OCI-LY1 (cell line): ENCODE results near the gene IDS.

Source experiments
- H2AFZ ChIP-seq: fragments of 200-600 bp; sonication (generic), shearing (Covaris generic); 2 replicates; pipeline ENCODE4 v1.6.0; 2014; ENCODE audit warnings: antibody characterized with exemption, mild to moderate bottlenecking, low read length
- H3F3A ChIP-seq: fragments of 200-600 bp; sonication (generic), shearing (Covaris generic); 2 replicates; pipeline ENCODE4 v1.6.0; 2014; ENCODE audit warnings: mild to moderate bottlenecking, antibody characterized with exemption, low read length, moderate library complexity; ENCODE audit not compliant: insufficient read depth
- H3K27ac ChIP-seq: fragments of 200-600 bp; sonication (generic); 2 replicates; pipeline ENCODE4 v1.5.1; 2014; ENCODE audit warnings: low read length, mixed run types, mild to moderate bottlenecking, low read depth; ENCODE audit not compliant: poor library complexity, severe bottlenecking
- H3K27me3 ChIP-seq: fragments of 200-600 bp; sonication (generic); 2 replicates; pipeline ENCODE4 v1.6.0; 2014; ENCODE audit warnings: antibody characterized with exemption, mild to moderate bottlenecking, low read length, moderate library complexity; ENCODE audit not compliant: insufficient read depth
- H3K36me3 ChIP-seq: fragments of 200-600 bp; sonication (generic); 2 replicates; pipeline ENCODE4 v1.6.1; 2014; ENCODE audit warnings: mild to moderate bottlenecking, antibody characterized with exemption, low read length, moderate library complexity, mixed read lengths; ENCODE audit not compliant: insufficient read depth
- H3K4me1 ChIP-seq: fragments of 200-600 bp; sonication (generic); 2 replicates; pipeline ENCODE4 v1.5.1; 2014; ENCODE audit warnings: mild to moderate bottlenecking, low read length, moderate library complexity; ENCODE audit not compliant: insufficient read depth, severe bottlenecking
- H3K4me2 ChIP-seq: fragments of 200-600 bp; sonication (generic), shearing (Covaris generic); 2 replicates; pipeline ENCODE4 v1.6.1; 2014; ENCODE audit warnings: low read length
- H3K4me3 ChIP-seq: fragments of 200-600 bp; sonication (generic); 2 replicates; pipeline ENCODE4 v1.5.1; 2014; ENCODE audit warnings: low read length, low read depth, mild to moderate bottlenecking, mixed read lengths; ENCODE audit not compliant: poor library complexity, severe bottlenecking
- H3K79me2 ChIP-seq: fragments of 200-600 bp; shearing (Covaris generic); 2 replicates; pipeline ENCODE4 v1.6.1; 2016; ENCODE audit warnings: mixed run types, low read length, mixed read lengths; ENCODE audit not compliant: insufficient read depth
- H3K9ac ChIP-seq: fragments of 200-600 bp; sonication (generic), shearing (Covaris generic); 2 replicates; pipeline ENCODE4 v1.6.1; 2014; ENCODE audit warnings: mild to moderate bottlenecking, low read length, mixed read lengths
- H3K9me2 ChIP-seq: fragments of 200-600 bp; sonication (generic), shearing (Covaris generic); 2 replicates; pipeline ENCODE4 v1.6.1; 2014; ENCODE audit warnings: low read depth, mild to moderate bottlenecking, low read length, mixed read lengths
- H3K9me3 ChIP-seq: fragments of 200-600 bp; shearing (Covaris generic); 2 replicates; pipeline ENCODE4 v1.6.1; 2014; ENCODE audit warnings: low read length, mixed read lengths
- H4K20me1 ChIP-seq: fragments of 200-600 bp; sonication (generic), shearing (Covaris generic); 2 replicates; pipeline ENCODE4 v1.6.0; 2016; ENCODE audit warnings: mild to moderate bottlenecking, low read length; ENCODE audit not compliant: insufficient read depth
- EZH2 ChIP-seq: fragments of 200-600 bp; sonication (generic), shearing (Covaris generic); IDR thresholded peaks from 2 replicates; pipeline ENCODE4 v1.8.0; 2017; ENCODE audit warnings: borderline replicate concordance, mixed run types, mild to moderate bottlenecking, antibody characterized with exemption, low read length, moderate library complexity, mixed read lengths
- TF ChIP-seq, protein P1 (sequence below): fragments of 200-600 bp; sonication (generic), shearing (Covaris generic); IDR thresholded peaks from 2 replicates; pipeline ENCODE4 v1.5.1; 2017; ENCODE audit warnings: mild to moderate bottlenecking, antibody characterized with exemption, low read length, moderate library complexity, mixed read lengths

Gene IDS

GRCh38 chrX:149510386-149510785 lies 5.3 kb upstream of the IDS start:
- TF ChIP-seq, protein P1, sequence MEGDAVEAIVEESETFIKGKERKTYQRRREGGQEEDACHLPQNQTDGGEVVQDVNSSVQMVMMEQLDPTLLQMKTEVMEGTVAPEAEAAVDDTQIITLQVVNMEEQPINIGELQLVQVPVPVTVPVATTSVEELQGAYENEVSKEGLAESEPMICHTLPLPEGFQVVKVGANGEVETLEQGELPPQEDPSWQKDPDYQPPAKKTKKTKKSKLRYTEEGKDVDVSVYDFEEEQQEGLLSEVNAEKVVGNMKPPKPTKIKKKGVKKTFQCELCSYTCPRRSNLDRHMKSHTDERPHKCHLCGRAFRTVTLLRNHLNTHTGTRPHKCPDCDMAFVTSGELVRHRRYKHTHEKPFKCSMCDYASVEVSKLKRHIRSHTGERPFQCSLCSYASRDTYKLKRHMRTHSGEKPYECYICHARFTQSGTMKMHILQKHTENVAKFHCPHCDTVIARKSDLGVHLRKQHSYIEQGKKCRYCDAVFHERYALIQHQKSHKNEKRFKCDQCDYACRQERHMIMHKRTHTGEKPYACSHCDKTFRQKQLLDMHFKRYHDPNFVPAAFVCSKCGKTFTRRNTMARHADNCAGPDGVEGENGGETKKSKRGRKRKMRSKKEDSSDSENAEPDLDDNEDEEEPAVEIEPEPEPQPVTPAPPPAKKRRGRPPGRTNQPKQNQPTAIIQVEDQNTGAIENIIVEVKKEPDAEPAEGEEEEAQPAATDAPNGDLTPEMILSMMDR = peak; percentile 35; the same call in 1 of the 2 replicates
- no peak for TF ChIP-seq EZH2
- H3K4me2 ChIP-seq = no peak overlapping the region
- no peaks in the 10 kb centered on the region for H3F3A ChIP-seq
- H3K9ac ChIP-seq = no peak overlapping the region
- H3K4me1 ChIP-seq = peaks cover 9% of the 10 kb centered on the region
- H3K27me3 ChIP-seq = no peaks in the 10 kb centered on the region
- H3K27ac ChIP-seq = no peak overlapping the region
- no peaks in the 10 kb centered on the region for H3K9me2 ChIP-seq
- H3K4me3 ChIP-seq = no peak overlapping the region
- H3K79me2 ChIP-seq = no peaks in the 10 kb centered on the region
- no peaks in the 10 kb centered on the region for H3K36me3 ChIP-seq
- H4K20me1 ChIP-seq = no peaks in the 10 kb centered on the region
- H2AFZ ChIP-seq = no peak overlapping the region
- H3K9me3 ChIP-seq = no peaks in the 10 kb centered on the region

DNA sequence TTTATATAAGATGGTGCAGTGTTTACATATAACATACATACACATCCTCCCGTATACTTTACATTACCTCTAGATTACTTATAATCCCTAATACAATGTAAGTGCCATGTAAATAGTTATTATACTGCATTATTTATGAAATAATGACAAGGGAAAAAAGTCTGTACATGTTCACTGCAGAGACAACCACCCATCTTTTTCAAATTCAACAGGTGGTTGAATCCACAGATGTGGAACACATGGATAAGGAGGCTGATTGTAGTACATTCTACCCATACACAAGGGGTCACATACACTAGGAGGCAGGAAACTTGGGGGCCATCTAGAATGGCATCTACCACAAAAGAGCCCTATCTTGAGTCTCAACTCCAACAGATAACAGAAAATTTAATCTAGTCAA lies 3.4 kb upstream of the IDS start:
- Histone ChIP-seq H4K20me1 (no peaks in the 10 kb centered on the region), H3K27ac (no peak overlapping the region), H3K4me2 (no peak overlapping the region), H3K4me1 (peaks cover 21% of the 10 kb centered on the region), H3K4me3 (no peak overlapping the region), H3K9ac (no peak overlapping the region), H3K9me2 (no peaks in the 10 kb centered on the region), H3K79me2 (no peaks in the 10 kb centered on the region), H2AFZ (no peak overlapping the region), H3K36me3 (no peaks in the 10 kb centered on the region), H3K27me3 (no peaks in the 10 kb centered on the region), H3K9me3 (no peaks in the 10 kb centered on the region), H3F3A (no peaks in the 10 kb centered on the region)
- TF ChIP-seq EZH2 = no peak
- TF ChIP-seq, protein P1 = no peak

GRCh38 chrX:149506349-149506748 lies 1.2 kb upstream of the IDS start:
- Histone ChIP-seq H2AFZ (no peak overlapping the region), H3K4me3 (no peak overlapping the region), H3K4me1 (peaks cover 17% of the 10 kb centered on the region), H3K36me3 (no peaks in the 10 kb centered on the region), H3F3A (no peaks in the 10 kb centered on the region), H3K27me3 (no peaks in the 10 kb centered on the region), H3K9ac (no peak overlapping the region), H3K9me3 (no peaks in the 10 kb centered on the region), H3K79me2 (no peaks in the 10 kb centered on the region), H4K20me1 (no peaks in the 10 kb centered on the region), H3K4me2 (no peak overlapping the region), H3K27ac (no peak overlapping the region), H3K9me2 (no peaks in the 10 kb centered on the region)
- no peak for TF ChIP-seq EZH2
- TF ChIP-seq, protein P1 = no peak
